HG03045 (cell line): ENCODE results near the gene IFNB1.

Source experiments
- ATAC-seq: cut with Tn5 transposase; IDR thresholded peaks from one replicate; pipeline ENCODE4 v1.9.1; 2021; ENCODE audit warnings: mild to moderate bottlenecking, moderate library complexity; ENCODE audit not compliant: unreplicated experiment

IFNB1 gene

GRCh38 chr9:21077781-21078180, at the start of gene IFNB1:
Gene IFNB1 (minus strand): TSS chr9:21077942. CDS start chr9:21077869, 73 bp downstream.
- no peak for ATAC-seq

- ATAC-seq = peak; percentile 55
Observed at GRCh38 chr9:21121595-21122251, 44.0 kb upstream of the IFNB1 start.

- ATAC-seq = no peak
Observed at GRCh38 chr9:21121079-21121478, 43.3 kb upstream of the IFNB1 start.

- no peak for ATAC-seq
Observed at GRCh38 chr9:21119093-21119770, 41.5 kb upstream of the IFNB1 start.

GRCh38 chr9:21114311-21114710, 36.6 kb upstream of the IFNB1 start:
- no peak for ATAC-seq

- ATAC-seq = peak; percentile 87
Observed at GRCh38 chr9:21110708-21111576, 33.2 kb upstream of the IFNB1 start.

- no peak for ATAC-seq
Observed at GRCh38 chr9:21104787-21105186, 27.0 kb upstream of the IFNB1 start.

- no peak for ATAC-seq
Observed at GRCh38 chr9:21102305-21102704, 24.6 kb upstream of the IFNB1 start.

GRCh38 chr9:21097817-21098216, 20.1 kb upstream of the IFNB1 start:
- ATAC-seq = no peak

- no peak for ATAC-seq
Observed at GRCh38 chr9:21096901-21097255, 19.1 kb upstream of the IFNB1 start.

- ATAC-seq = peak; percentile 91
Observed at GRCh38 chr9:21096172-21096900, 18.6 kb upstream of the IFNB1 start.

- ATAC-seq = no peak
Observed at GRCh38 chr9:21095561-21095960, 17.8 kb upstream of the IFNB1 start.

GRCh38 chr9:21086538-21086937, 8.8 kb upstream of the IFNB1 start:
- ATAC-seq = no peak

- no peak for ATAC-seq
Observed at GRCh38 chr9:21085005-21085404, 7.3 kb upstream of the IFNB1 start.

GRCh38 chr9:21084242-21084850, 6.6 kb upstream of the IFNB1 start:
- ATAC-seq = no peak

GRCh38 chr9:21082671-21083070, 4.9 kb upstream of the IFNB1 start:
- no peak for ATAC-seq

- no peak for ATAC-seq
Observed at GRCh38 chr9:21081999-21082398, 4.3 kb upstream of the IFNB1 start.

- no peak for ATAC-seq
Observed at GRCh38 chr9:21081451-21081850, 3.7 kb upstream of the IFNB1 start.

GRCh38 chr9:21080793-21081192, 3.1 kb upstream of the IFNB1 start:
- ATAC-seq = no peak

GRCh38 chr9:21078702-21079101, 960 bp upstream of the IFNB1 start:
- ATAC-seq = no peak

- ATAC-seq = no peak
Observed at GRCh38 chr9:21075484-21075883, 2.3 kb downstream of the IFNB1 start.
